ENCODE measurements around the gene SLC26A11.

SLC26A11 gene

DNA sequence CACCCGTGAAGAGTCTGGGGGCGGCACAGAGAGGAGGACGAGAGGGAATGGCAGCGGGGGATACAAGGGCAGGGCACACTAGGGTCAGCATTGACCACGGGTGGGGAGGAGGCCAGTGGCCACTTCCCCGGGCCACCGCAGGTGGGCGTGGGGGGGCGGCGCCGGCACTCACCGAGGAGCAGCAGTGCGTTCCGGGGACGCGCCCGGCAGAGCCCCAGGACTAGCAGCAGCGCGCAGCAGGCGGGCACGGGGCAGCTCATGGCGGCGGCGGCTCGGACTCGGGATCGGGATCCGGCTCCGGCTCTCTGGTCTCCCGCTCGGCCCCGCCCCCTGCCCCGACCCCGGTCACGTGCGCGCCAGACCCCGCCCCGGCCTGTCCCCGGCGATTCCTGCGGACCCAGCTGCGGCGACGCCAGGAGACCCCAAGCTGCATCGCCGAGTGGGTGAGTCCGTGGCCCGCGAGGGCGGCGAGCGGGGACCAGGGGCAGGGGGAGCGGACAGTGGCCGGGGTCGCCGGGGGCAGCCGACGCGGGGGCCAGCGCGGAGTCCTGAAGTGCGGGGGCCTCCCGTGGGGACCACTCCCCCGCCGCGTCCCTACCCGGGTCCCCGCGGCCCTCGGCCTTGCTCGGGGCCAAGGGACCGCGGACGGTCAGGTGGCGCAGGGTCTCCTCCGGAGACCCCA is at the start of gene SLC26A11, which contains the start of gene SGSH:
TSS of gene SLC26A11 (plus strand) at position 374 of the 682 bp plus-strand sequence. CDS start 1,134 bp downstream, outside the sequence.
TSS of gene SGSH (minus strand) at position 280 of the 682 bp plus-strand sequence. CDS start at position 260, 20 bp downstream.
- no peak for FAIRE-seq
- peak; percentile 88 for DNase-seq (ENCODE audit: insufficient read length, low spot score)

DNA sequence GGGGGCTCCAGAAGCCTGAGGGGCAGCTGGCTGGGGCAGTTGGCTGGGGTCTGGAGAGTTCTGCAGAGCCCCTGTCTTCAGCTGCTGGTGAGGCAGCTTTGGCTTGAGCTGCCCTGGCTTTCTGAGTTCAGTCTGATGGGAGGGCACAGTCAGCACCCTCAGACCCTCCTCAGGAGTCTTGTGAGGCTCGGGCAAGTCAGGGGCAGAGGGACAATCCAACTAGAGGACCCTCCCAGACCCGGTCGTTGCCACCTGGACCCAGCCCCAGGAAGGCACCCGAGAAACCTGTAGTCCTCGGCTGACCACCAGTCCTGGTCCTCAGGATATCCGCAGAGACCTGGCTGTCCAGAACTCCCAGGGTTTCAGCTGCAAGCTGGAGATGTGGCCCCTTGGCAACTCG is 48.5 kb upstream of the SLC26A11 start:
- no peak for FAIRE-seq
- DNase-seq (ENCODE audit: insufficient read length, low spot score), result no peak

DNA sequence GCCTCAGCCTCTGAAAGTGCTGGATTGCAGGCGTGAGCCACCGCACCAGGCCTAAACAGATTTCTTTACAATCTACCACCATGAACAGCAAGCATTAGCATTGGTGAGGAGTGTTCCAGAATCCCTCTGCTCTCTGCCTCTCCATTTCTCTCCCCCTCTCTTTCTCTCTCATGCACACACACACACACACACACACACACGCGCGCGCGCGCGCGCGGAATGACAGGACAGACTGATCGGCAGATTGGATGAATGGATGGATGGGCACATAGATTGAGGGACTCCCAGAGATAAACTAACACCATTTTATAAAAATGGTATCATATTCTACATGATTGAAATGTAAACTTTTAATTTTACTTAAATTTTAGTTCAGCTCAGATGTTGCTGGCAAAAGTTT is 47.1 kb upstream of the SLC26A11 start:
- FAIRE-seq, result no peak
- no peak for DNase-seq (ENCODE audit: insufficient read length, low spot score)

DNA sequence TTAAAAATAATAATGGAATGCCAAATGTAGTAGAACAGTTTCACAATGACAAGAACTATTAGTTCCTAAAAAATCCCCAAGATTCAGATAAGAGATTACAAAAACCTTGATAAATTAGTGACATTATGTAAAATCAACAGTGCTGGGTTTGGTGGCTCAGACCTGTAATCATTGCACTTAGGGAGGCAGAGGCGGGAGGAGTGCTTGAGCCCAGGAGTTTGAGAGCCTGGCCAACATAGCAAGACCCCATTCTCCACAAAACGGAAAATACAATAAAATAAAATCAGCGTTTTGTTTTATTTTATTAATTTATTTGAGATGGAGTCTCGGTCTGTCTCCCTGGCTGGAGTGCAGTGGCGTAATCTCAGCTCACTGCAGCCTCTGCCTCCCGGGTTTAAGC is 46.3 kb upstream of the SLC26A11 start:
- no peak for FAIRE-seq
- no peak for DNase-seq (ENCODE audit: insufficient read length, low spot score)

DNA sequence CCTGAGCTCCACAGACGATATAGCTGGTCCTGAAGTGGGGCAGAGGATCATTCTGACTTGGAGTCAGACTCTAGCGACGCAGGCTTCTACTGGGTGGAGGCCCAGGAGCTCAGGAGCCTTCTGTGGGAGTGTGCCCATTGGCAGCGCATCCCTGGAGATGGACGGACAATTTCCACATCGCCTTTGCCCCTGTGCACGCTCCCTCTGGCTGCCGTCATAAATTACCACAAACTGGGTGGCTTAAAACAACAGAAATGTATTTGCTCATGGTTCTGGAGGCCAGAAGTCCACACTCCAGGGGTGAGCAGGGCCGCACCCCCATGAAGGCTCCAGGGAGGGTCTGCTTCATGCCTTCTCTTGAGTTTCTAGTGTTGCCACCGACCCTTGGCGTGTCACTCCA is 43.5 kb upstream of the SLC26A11 start:
- FAIRE-seq (no peak), DNase-seq (ENCODE audit: insufficient read length, low spot score) (no peak)

DNA sequence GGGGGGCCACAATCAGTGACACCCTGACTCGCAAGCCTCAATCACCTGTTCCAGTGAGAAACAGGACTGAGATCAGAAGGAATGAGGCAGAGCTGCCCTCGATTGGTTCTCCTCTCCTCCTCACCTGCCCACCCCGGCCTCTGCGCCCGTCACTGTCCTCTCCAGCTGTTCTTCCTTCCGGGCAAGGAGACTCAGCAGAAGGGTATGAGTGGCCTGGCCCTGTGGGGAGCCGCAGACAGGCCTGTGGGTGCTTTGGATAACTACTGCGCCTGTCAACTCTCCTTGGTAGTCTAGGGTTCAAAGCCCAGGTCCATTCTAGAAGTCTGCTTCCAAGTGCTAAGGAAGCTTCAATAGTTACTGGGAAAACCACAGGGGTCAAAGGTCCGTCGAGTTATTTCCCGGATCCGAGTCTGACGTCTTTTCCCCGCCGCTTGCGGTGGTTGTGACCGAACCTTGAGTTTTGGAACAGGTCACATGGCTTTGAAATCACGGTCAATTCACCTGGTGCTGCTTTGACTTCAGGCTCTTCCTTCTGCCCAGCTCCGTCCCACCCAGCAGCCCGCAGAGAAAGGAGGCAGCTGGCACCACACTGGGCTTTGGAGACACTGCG is 42.1 kb upstream of the SLC26A11 start:
- FAIRE-seq (no peak), DNase-seq (ENCODE audit: insufficient read length, low spot score) (no peak)

DNA sequence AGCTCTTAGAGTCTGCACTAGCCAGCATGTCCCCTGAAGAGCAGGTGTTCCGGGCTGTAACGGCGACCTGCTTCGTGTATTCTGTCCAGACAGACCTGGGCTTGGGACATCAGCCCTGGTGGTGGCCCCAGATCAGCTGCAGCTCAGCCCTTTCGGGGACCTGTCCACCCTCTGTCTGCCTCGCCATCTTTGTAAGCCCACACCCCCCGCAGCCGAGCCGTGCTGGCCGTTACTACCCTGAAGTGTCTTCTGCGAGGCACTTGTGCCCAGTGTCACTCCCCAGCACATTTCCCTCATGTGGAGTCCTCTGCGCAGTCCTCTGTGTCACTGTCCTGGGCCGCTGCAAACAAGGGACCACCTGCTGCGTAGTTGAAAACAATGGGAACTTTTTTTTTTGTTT is 40.0 kb upstream of the SLC26A11 start:
- FAIRE-seq, result no peak
- no peak for DNase-seq (ENCODE audit: insufficient read length, low spot score)

DNA sequence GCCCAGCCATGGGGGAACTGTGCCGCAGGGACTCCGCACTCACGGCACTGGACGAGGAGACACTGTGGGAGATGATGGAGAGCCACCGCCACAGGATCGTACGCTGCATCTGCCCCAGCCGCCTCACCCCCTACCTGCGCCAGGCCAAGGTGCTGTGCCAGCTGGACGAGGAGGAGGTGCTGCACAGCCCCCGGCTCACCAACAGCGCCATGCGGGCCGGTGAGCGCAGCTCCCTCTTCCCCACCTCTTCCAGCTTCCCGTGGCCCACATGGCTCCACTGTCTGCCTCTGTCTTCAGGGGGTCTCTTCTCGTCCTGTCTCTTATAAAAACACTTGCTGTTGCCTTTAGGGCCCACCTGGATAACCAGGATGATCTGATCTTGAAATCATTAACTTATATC is 38.8 kb upstream of the SLC26A11 start:
- no peak for DNase-seq (ENCODE audit: insufficient read length, low spot score)

DNA sequence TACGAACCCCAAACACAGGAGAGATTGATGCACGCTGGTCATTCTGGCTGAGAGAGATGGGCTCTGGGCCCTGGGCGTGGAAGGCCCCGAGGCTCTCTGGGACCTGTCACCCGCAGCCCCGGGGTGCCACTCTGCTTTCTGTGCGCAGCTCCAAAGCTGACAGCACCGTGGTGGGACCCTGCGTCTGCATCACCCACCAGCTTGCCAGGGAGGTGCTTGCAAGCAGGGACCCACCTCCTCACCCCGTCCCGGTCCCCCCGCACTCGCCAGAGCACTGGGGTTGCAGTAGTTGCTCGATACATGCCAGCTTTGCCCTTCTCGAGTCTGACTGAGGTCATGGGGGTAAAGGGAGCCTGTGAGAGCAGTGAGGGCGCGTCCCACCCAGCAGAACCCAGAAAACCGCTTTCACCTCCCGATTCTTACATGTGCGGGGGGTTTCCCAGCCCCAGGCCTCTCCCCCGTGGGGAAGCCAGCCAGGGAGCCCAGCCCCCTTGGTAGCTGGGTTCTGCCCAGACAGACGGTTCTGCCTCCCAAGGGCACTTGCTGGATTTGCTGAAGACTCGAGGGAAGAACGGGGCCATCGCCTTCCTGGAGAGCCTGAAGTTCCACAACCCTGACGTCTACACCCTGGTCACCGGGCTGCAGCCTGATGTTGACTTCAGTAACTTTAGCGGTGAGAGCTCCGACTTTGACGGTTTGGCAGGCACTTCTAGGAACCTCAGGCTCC is 37.9 kb upstream of the SLC26A11 start:
- DNase-seq (ENCODE audit: insufficient read length, low spot score) (no peak), FAIRE-seq (no peak)

More for the DNA sequence above, 38.8 kb upstream of the SLC26A11 start:
- FAIRE-seq, result no peak

DNA sequence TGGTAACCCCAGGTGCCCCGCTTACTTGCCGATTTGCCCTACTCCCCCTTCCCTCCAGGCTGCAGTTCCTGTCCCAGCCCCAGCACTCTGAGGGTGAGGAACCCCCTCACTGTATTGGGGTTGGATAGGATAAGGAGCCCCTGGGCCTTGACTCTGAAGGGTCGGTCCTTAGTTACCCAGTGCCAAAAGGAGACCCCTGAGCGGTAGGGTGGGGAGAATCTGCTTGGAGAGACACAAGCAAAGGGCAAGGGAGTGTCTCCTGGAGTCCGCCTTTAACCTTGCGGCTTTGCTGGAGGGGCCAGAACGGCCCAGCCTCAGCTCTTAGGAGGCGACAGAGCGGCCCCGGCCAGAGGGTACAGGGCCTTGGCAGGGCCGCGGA is 37.4 kb upstream of the SLC26A11 start:
- DNase-seq (ENCODE audit: insufficient read length, low spot score) (no peak), FAIRE-seq (no peak)

DNA sequence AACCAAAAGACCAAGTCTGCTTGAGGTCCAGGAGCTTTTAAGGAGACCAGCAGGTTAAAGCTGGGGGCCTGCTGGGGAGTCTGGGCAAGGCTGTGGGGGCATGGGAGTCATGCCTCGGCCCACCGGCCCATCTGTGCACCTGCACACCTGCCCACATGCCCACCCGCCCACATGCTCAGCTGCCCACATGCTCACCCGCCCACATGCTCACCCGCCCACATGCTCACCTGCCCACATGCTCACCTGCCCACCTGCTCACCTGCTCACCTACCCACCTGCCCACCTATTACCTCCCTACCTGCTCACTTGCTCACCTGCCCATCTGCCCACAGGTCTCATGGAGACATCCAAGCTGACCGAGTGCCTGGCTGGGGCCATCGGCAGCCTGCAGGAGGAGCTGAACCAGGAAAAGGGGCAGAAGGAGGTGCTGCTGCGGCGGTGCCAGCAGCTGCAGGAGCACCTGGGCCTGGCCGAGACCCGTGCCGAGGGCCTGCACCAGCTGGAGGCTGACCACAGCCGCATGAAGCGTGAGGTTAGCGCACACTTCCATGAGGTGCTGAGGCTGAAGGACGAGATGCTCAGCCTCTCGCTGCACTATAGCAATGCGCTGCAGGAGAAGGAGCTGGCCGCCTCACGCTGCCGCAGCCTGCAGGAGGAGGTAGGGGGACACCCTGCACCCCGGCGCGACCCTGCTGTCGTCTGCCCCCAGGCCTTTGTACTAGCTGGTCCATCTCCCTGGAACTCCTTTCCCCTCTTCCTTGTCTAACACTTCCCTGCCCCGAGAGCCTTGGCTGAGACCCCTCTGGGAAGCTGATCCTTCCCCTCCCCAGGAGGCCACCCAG is 36.4 kb upstream of the SLC26A11 start:
- DNase-seq (ENCODE audit: insufficient read length, low spot score) (no peak), FAIRE-seq (no peak)

DNA sequence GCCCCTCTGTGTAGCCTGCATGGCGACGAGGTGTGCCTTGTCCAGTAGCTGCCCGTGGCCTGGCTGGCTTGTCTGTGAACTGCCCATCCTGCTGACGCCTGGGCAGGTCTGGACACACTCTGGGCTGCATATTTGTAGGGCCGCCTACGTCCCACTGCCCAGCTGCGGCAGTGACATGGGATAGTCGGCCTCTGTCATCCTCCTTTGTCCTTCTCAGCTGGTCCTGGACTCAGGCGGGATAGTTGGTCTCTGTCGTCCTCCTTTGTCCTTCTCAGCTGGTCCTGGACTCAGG is 35.9 kb upstream of the SLC26A11 start:
- FAIRE-seq, result no peak
- no peak for DNase-seq (ENCODE audit: insufficient read length, low spot score)

DNA sequence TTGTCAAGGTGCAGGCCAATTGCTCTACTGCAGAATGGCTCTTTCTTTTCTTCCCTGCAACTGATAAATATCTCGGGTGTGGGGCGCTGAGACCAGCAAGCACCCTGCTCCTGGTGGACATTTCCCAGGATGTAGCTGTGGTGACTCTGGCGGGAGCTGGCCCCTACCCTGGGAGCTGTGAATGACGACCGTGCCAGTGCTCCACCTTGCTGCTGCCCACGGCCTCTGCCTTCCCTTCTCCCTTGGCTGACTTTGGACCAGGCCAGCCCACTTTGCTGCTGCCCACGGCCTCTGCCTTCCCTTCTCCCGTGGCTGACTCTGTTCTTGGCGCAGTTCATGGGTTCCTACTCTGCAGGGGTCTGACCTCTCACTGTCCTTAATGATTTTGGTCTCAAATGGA is 34.3 kb upstream of the SLC26A11 start:
- FAIRE-seq (no peak), DNase-seq (ENCODE audit: insufficient read length, low spot score) (no peak)

DNA sequence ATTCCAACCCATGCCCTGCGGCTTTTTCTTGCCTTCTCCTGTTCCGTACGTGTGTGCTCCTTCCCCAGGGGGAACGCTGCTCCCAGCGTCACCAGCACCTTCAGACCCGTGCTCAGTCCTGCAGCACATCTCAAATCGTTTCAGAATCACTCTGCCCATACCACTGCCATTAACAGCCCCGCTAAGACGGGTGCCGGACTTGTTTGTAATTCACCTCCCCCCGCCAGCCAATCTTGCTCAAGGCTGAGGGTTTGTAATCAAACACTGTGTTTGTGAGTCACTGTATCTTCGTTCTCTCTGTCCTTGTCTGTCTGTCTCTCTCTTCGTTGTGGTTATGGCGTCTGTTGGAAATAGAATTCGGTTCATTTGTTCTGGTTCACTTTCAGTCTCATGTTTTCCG is 33.1 kb upstream of the SLC26A11 start:
- FAIRE-seq (no peak), DNase-seq (ENCODE audit: insufficient read length, low spot score) (no peak)

DNA sequence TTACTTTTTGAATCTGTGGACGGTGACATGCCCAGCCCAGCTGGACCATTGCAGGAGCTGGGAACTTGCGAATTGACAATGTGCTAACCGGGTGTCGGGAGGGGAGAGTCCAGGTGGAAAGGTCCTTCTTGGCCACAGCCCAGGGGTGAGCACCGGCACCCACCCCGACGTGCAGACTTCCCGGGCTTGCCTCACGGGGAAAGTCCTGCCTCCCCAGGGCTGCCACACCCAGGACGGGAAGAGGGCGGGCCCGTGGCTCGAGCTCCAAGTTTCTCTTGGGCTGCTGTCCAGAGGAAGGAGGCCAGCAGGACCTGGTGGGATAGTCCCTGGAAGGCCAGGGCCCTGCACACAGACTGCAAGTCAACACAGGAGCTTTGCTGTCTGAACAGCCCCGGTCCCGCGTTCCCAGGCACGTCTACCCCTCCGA is 32.7 kb upstream of the SLC26A11 start:
- FAIRE-seq (no peak), DNase-seq (ENCODE audit: insufficient read length, low spot score) (no peak)

DNA sequence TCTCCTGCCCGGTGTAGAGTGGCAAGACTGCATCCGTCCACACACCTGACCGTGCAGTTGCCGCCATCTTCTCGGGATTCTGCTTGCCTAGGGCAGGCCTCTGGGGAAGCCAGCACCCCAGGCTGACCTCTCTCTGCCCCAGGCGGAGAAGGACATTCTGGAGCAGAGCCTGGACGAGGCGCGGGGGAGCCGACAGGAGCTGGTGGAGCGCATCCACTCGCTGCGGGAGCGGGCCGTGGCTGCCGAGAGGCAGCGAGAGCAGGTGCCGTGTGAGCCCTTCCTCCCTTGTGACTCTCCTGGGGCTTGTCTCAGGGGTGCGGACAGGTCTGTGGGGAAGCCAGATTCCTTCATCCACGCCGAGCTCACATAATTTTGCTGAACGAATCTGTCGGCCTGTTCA is 30.6 kb upstream of the SLC26A11 start:
- no peak for FAIRE-seq
- no peak for DNase-seq (ENCODE audit: insufficient read length, low spot score)

DNA sequence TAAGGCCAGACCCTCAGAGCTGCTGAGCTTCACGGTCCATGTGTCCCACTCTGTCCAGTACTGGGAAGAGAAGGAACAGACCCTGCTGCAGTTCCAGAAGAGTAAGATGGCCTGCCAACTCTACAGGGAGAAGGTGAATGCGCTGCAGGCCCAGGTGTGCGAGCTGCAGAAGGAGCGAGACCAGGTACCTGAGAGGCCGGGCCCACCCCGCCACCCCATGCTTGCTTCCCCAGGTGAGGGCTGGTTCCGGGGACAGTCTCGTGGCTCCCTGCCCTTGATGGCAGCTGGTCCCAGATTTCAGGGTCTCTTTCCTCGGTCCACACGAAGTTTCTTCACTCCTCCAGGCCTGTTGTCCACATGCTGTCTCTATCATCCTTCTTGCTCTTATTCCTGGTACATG is 29.5 kb upstream of the SLC26A11 start:
- DNase-seq (ENCODE audit: insufficient read length, low spot score) (no peak), FAIRE-seq (no peak)

DNA sequence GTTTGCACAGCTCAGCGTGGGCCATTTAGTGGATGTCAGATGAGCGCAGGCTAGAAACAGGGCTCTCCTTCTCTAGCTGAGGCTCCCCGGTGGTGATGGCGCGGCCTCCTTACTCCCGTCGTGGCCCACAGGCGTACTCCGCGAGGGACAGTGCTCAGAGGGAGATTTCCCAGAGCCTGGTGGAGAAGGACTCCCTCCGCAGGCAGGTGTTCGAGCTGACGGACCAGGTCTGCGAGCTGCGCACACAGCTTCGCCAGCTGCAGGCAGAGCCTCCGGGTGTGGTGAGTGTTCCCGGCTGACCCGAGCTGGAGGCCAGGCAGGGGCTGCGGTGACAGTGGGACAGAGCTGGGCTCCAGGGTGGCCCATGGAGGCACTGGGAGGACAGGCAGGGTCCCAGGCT is 29.0 kb upstream of the SLC26A11 start:
- FAIRE-seq, result no peak

DNA sequence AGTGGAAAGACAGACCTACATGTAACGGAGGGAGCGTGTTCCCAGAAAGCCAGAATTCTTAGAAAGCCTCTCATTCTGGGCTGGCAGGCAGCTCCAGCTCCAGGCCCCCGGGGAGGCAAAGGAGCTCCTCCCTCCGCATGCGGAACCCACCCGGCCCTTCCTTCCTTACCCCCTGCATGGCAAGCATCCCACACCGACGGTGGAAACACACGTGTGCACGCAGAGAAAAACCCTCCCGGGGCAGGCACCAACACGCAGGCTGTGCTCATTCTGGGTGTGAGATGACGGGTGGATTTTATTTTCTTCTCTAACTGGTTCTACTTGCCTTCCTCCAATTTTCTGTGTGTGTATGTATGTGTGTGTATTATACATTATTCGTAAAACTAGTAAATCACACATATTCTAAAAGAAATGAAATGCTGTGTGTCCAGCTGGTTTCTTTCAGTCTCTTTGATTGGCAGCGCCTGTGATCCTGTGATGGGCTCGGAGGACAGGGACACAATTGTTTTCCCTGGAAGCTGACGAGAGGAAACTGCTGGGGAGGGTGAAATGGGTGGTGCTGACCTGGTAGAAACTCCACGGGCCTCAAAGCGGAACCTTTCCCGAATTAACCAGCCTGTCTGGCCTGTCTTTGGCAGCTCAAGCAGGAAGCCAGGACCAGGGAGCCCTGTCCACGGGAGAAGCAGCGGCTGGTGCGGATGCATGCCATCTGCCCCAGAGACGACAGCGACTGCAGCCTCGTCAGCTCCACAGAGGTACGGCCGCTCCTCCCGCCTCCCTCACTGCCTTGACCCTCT is 28.2 kb upstream of the SLC26A11 start:
- FAIRE-seq (no peak), DNase-seq (ENCODE audit: insufficient read length, low spot score) (no peak)

More for the DNA sequence above, 29.0 kb upstream of the SLC26A11 start:
- DNase-seq (ENCODE audit: insufficient read length, low spot score), result no peak

DNA sequence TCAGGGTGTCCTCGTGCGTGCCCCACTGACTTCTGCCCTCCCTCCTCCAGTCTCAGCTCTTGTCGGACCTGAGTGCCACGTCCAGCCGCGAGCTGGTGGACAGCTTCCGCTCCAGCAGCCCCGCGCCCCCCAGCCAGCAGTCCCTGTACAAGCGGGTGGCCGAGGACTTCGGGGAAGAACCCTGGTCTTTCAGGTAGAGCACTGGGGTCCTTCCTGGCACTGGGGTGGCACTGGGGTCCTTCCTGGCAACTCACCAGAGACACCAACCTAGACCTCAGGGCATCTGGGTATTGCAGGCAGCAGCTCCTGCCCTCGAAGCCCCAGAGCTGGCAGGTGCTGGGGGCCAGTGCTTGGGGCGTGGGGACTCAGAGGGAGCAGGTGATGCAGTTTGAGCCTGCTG is 25.1 kb upstream of the SLC26A11 start:
- FAIRE-seq (no peak), DNase-seq (ENCODE audit: insufficient read length, low spot score) (no peak)

All from GM19239 (cell line).